Epithelial cell of proximal tubule (primary cell): ENCODE results near the gene MCAT. TPM values are rescaled to one million over a fixed set of nuclear protein-coding genes. Genes with fewer than 3 reads are reported as not detected.
A peak's percentile ranks its signal among the peaks of the same experiment; 100 is the strongest.
"Not testable (repeated sequence)": the region's sequence is repeated elsewhere in the genome, so short reads cannot be mapped to it uniquely, and the experiment has no call there.

Experiments used
- DNase-seq: peaks from one replicate; pipeline ENCODE4 v3.0.0-alpha.2; 2011; ENCODE audit warnings: low read depth
- H3K4me3 ChIP-seq: 2 replicates; pipeline ENCODE4 v1.5.1; 2011; ENCODE audit warnings: low read depth, mild to moderate bottlenecking, low read length
- CTCF ChIP-seq: conservative IDR thresholded peaks from 2 replicates; pipeline ENCODE4 v1.5.1; 2012; ENCODE audit warnings: low read depth, mild to moderate bottlenecking, low read length
- total RNA-seq: library from RNA; depleted of rRNA; stranded (reverse); fragments of >200 nt; gene quantifications from 2 replicates; pipeline ENCODE4 v1.2.3, GENCODE V29; 2015

MCAT gene
- total RNA-seq, 1 donor from 2014 or later = 31.9 TPM

GRCh38 chr22:43110927-43111623 is 32.1 kb downstream of the MCAT start:
- no peak for DNase-seq
- peak overlapping the region; percentile 68 for H3K4me3 ChIP-seq
- no peak for TF ChIP-seq CTCF

- H3K4me3 ChIP-seq = peak within 1 kb of the TSS; percentile 68
- peak; percentile 29 for TF ChIP-seq CTCF
- no peak for DNase-seq
Observed at GRCh38 chr22:43110444-43110926, 32.7 kb downstream of the MCAT start, which contains the start of gene BIK. BIK (plus strand) TSS chr22:43110750; CDS start chr22:43124023, 13,273 bp downstream.

GRCh38 chr22:43109921-43110443 is 33.2 kb downstream of the MCAT start:
- DNase-seq = no peak
- no peak for TF ChIP-seq CTCF
- H3K4me3 ChIP-seq = peak overlapping the region; percentile 68

- no peak for TF ChIP-seq CTCF
- no peak for DNase-seq
- no peak overlapping the region for H3K4me3 ChIP-seq
Observed at GRCh38 chr22:43109511-43109910, 33.7 kb downstream of the MCAT start.

GRCh38 chr22:43106302-43106701 is 36.9 kb downstream of the MCAT start:
- TF ChIP-seq CTCF = no peak
- no peak for DNase-seq

GRCh38 chr22:43104950-43105349 is 38.2 kb downstream of the MCAT start:
- H3K4me3 ChIP-seq, DNase-seq: not testable (repeated sequence)

More at GRCh38 chr22:43106302-43106701, 36.9 kb downstream of the MCAT start:
- no peak overlapping the region for H3K4me3 ChIP-seq

GRCh38 chr22:43104056-43104625 is 39.1 kb downstream of the MCAT start:
- not testable (repeated sequence) for H3K4me3 ChIP-seq, DNase-seq

GRCh38 chr22:43101306-43101705 is 41.9 kb downstream of the MCAT start:
- TF ChIP-seq CTCF = no peak
- H3K4me3 ChIP-seq = no peak overlapping the region
- DNase-seq = no peak
